Endothelial cell of umbilical vein (primary cell): ENCODE measurements around the gene BPGM.

Source experiments
- EZH2 ChIP-seq: IDR thresholded peaks from 2 replicates; pipeline ENCODE4 v1.6.1; 2012; ENCODE audit warnings: borderline replicate concordance, low read depth, mild to moderate bottlenecking, moderate library complexity, low read length, inconsistent platforms; ENCODE audit not compliant: severe bottlenecking
- FOS ChIP-seq: IDR thresholded peaks from 2 replicates; pipeline ENCODE4 v1.6.1; 2011; ENCODE audit warnings: mild to moderate bottlenecking, low read length, moderate library complexity, borderline replicate concordance; ENCODE audit not compliant: insufficient read depth
- POLR2A ChIP-seq: IDR thresholded peaks from 2 replicates; pipeline ENCODE4 v1.6.1; 2012; ENCODE audit warnings: low read depth, mild to moderate bottlenecking, control low read depth, low read length
- POLR2AphosphoS5 ChIP-seq: IDR thresholded peaks from 2 replicates; pipeline ENCODE4 v1.6.1; 2012; ENCODE audit warnings: low read depth, mild to moderate bottlenecking, control low read depth, low read length, moderate library complexity; ENCODE audit not compliant: insufficient read depth
- TF ChIP-seq, protein P1 (sequence below), 2 donors: IDR thresholded peaks; 1 replicate in 1 of 2; 2 replicates in 1 of 2; pipeline ENCODE4 v1.5.1; 2011; ENCODE audit warnings: low read length in 2 of 2, mild to moderate bottlenecking in 2 of 2, moderate library complexity in 2 of 2, control low read depth in 1 of 2, inconsistent platforms in 1 of 2, low read depth in 1 of 2; ENCODE audit not compliant: insufficient read depth in 1 of 2; ENCODE audit errors: extremely low read depth in 1 of 2
- TF ChIP-seq, protein P2 (sequence below): IDR thresholded peaks from 2 replicates; pipeline ENCODE4 v1.6.1; 2011; ENCODE audit not compliant: insufficient read depth, insufficient read length

DNA sequence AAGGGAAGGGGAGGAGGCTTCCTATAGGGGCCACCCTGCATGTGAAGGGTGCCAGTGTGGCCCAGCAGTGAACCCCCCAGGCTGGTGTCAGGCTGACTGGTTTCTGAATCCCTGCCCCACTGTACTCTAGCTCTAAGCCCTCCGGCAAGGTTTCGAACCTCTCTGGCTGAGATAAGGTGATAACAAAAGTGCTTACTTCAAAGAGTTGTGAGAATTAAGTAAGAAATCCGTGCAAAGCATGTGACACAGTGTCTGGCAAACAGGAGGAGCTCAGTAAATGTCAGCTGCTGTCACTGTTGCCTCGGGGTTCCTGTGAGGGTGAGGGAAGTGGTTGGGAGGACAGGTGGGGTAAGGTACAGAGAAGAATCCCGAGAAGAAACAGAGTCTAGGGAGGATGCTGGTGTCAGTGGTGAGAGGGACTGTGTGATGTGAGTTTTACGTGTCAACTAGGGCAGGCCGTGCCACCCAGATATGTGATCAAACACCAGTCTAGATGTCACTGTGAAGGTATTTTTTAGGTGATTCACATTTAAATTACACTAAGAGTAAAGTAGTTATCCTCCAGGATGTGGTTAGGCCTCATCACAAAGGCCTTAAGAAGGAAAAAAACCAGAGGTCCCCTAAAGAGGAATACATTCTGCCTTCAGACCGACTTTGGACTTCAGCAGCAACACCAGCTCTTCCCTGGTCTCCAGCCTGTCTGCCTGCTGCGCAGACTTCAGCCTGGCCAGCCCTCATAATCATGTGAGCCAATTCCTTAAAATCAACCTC lies 64.4 kb downstream of the BPGM start:
- TF ChIP-seq, protein P1, sequence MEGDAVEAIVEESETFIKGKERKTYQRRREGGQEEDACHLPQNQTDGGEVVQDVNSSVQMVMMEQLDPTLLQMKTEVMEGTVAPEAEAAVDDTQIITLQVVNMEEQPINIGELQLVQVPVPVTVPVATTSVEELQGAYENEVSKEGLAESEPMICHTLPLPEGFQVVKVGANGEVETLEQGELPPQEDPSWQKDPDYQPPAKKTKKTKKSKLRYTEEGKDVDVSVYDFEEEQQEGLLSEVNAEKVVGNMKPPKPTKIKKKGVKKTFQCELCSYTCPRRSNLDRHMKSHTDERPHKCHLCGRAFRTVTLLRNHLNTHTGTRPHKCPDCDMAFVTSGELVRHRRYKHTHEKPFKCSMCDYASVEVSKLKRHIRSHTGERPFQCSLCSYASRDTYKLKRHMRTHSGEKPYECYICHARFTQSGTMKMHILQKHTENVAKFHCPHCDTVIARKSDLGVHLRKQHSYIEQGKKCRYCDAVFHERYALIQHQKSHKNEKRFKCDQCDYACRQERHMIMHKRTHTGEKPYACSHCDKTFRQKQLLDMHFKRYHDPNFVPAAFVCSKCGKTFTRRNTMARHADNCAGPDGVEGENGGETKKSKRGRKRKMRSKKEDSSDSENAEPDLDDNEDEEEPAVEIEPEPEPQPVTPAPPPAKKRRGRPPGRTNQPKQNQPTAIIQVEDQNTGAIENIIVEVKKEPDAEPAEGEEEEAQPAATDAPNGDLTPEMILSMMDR (IDR thresholded peaks at IDR 0.05; ENCODE audit: extremely low read depth in 1 of 2, insufficient read depth in 1 of 2, low read depth in 1 of 2, low read length in 2 of 2) = no peak
- no peak for TF ChIP-seq FOS
- no peak for TF ChIP-seq POLR2AphosphoS5
- TF ChIP-seq POLR2A = no peak
- TF ChIP-seq, protein P2, sequence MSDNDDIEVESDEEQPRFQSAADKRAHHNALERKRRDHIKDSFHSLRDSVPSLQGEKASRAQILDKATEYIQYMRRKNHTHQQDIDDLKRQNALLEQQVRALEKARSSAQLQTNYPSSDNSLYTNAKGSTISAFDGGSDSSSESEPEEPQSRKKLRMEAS = no peak
- TF ChIP-seq EZH2 = no peak
